ENCODE results near the gene TTC33.

The TTC33 gene

DNA sequence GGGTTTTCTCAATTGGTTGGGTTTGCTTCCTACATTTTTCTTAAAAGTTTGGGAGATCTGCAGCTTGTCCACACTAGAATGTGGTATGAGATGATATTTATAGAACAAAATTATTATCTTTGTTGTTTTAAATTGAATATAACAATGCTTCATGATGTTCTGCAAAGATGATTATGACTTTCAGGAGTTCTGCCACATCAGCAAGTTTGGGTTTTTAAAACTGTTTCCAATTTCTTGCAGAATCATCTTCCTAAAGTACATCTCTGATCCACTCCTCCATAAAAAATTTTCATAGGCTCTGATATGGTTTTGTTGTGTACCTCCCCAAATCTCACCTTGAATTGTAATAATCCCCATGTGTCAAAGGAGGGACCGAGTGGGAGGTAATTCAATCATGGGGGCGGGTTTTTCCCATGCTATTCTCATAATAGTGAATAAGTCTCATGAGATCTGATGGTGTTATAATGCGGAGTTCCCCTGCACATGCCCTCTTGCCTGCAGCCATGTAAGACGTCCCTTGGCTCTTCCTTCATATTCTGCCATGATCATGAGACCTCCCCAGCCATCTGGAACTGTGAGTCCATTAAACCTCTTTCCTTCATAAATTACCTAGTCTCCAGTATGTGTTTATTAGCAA, 195.2 kb downstream of the TTC33 start:
- peak; percentile 2 to 4 for DNase-seq

DNA sequence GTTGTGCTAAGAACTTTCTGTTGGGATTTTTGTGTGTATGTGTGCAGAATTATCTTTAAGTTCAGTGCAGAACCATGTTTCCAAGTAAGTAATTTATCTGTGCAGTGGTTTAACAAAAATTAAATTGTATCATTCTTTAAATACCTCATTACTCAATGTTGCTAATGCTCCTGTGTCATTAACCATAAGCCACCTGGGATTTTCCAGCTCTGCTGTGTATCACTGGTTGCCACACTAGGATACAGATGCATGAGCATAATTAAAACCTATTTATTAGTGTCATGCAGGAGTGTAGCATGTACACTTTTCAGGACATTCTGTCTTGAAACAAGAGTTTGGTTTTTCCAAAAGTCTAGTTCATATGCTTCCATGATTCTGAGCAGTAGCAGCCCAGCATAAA, 196.5 kb downstream of the TTC33 start:
- DNase-seq = no peak

DNA sequence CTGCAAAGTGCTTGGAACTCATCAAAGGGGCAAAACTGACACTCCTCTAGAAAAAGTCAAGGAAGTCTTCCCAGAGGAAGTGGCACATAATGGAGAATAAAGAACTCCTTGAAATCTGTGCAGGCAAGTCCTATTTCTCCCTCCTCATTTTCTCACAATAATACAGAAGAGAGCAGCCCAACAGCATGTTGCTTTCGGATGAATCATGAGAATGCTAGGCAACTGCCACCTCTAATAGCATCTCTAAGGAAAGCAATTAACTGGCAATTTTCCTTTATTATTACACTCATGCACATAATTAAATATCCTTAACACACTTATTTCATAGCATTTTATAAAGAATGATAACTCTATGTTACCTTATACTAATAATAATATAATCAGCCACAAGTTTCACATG, 198.3 kb downstream of the TTC33 start:
- DNase-seq = no peak

DNA sequence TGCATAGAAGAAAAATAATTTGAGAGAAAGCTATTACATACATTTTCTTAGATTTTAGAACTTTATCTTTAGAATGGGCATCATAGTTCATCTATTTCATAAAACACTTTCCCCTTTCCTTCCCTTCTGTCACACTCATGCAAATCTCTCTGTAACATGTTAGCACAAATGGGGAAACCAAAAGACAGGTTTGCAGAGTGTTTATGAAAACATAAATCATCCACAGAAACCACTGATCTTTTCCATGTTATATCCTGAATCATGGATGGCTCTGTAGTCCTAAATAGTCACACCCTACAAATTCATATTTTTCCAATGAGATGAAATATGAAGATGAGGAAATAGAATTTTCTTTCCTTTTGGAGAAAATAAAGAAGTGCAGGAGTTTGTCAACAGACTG, 198.9 kb downstream of the TTC33 start:
- no peak for DNase-seq

DNA sequence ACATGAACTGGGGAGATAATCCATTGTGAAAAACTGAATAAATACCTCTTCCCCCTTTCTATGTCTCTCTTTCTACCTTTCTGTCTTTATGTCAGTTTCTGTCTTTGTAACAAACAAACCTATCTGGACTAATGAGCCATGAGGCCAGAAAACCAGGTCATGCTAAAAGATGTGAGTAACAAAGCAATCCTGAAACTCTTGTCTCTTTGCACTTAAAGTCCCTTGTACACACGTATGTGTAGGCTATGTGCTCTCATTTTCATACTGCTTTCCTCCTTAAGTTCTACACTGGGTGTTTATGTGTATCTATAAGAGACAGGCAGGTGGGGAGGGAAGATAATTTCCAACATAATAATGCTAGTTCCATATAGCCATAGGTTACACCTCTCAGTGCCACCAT, 199.9 kb downstream of the TTC33 start:
- DNase-seq = no peak

DNA sequence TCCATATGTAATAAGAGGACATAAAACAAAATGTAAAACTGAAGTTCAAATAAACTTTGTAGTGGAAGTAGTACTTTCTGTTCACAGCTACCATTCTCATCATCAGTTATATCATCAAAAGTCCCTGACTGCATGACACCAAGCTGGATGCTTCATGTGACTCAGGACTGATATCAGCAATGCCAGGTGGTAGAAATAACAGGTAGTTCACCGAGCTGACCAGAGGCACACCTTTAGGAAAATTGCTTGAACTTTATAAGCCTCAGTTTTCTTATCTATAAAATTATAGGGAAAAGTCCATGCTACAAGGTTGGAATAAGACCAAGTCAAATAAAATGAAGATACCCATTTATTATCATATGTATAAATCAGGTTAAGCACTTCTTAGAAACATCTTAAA, 200.9 kb downstream of the TTC33 start:
- no peak for DNase-seq

DNA sequence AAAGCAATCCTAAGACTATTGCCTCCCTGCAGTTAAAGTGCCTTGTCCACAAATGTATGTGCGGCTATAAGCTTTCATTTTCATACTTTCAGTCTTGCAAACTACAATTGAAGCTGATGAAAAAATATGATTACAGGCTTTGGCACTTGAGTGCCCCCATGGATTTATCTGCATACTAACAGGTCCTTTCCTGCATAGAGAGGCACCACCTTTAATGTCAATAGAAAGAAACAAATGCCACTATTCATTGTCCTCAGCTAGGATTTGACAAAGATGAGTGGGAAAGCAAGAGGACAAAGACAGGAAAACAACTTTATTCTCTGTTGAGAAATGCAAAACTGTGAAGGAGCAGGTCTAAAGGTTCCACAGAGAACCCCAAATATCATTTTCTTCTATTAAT, 201.7 kb downstream of the TTC33 start:
- no peak for DNase-seq

DNA sequence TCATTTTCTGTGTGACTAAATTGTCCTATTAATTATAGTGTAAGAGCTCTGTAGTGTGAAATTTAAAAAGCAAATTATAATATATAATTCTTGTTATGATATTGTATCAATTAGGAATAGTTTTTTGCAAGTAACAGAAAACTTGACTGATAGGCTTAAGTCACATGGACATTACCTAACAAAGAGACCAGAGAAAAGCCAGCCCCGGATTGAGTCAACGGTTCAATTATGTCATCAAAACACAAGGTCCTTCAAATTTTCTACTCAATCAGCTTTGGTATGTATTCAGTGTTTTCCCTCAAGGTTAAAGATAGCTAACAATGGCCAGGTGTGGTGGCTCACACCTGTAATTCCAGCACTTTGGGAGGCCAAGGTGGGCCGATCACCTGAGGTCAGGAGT, 202.8 kb downstream of the TTC33 start:
- DNase-seq = no peak

DNA sequence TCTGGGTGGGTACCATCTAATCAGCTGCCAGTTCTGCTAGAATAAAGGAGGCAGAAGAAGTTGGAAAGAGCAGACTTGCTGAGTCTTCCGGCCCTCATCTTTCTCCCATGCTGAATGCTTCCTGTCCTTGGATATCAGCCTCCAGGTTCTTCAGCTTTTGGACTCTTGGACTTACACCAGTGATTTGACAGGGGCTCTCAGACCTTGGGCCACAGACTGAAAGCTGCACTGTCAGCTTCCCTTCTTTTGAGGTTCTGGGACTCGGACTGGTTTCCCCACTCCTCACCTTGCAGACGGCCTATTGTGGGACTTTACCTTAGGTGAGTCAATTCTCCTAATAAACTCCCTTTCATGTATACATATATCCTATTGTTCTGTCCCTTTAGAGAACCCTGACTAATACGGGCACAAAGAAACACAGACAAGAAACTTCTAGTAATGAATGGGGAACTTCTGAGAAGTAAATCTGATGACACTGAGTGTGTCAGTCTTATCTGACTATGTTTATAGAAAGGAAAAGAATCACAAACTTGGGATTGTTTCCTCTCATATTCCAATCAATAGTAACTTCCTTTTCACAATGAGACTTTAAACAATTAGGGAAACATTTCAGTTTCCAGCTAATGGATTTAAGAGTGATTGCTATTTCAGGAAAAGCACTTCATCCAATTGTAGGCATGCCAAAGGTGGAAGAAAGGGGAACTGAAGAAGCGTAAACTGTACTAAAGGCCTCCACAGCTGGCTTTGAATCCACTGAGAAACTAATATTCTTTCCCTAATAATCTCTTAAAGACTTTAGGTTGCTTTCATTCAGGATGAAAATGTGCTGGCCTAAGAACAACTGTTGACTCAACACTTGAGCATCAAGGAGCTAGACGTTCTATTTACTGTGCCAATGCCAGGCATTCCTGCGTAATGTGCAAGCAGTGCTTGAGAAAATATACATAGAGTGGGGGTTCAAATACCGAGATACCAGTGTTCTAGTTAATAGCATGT, 204.0 kb downstream of the TTC33 start:
- DNase-seq = no peak

DNA sequence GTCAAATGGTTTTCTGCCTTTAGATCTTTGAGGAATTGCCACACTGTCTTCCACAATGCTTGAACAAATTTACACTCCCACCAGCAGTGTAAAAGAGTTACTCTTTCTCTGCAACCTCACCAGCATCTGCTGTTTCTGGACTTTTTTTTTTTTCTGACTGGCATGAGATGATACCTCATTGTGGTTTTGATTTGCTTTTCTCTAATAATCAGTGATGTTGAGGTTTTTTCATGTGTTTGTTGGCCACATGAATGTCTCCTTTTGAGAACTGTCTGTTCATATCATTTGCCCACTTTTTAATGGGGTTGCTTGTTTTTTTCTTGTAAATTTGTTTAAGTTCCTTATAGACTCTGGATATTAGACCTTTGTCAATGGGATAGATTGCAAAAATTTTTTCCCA, 205.3 kb downstream of the TTC33 start:
- DNase-seq = no peak

DNA sequence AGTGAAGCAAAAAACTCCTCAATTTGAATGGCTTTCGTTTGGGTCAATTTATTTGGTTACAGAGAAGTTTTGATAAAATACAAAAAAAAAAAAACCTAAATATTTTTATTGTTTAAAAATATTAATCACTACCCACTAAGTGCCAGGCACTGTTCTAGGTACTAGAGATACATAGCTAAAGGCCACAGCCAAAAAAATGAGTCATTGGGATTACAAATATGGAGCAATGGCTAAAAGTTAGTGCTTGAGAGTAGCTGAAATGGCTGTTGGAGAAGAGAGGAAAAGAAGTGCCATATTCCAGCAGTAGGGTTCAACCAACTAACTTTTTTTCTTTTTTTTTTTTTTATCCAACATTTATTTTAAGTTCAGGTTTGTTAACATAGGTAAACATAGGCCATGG, 206.1 kb downstream of the TTC33 start:
- DNase-seq = no peak

DNA sequence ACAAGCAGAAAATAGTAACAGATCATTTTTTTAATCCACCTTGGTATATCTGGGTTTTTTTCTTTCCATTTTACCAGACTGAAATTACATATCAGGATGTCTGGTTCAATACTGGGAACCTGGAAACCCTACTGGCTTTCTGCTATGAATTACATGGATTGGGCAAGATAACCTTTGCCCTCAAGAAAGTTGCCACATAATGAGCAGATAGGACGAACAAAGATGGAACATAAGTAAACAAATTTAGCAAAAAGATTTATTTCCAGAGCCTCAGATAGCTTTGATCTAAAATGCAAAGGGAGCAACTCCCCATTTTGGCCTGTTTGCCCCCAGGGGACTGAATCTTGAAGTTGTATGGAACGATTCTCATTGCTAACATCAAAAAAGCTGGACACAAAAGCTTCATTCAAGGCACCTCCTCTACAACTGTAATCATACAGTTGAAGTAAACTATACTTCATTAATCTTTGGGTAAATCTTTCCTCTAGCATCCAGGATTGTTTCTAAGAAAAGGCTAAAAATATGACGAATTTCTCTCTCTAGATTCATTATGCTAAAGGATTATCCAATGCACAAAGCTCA, 207.7 kb downstream of the TTC33 start:
- DNase-seq = no peak

DNA sequence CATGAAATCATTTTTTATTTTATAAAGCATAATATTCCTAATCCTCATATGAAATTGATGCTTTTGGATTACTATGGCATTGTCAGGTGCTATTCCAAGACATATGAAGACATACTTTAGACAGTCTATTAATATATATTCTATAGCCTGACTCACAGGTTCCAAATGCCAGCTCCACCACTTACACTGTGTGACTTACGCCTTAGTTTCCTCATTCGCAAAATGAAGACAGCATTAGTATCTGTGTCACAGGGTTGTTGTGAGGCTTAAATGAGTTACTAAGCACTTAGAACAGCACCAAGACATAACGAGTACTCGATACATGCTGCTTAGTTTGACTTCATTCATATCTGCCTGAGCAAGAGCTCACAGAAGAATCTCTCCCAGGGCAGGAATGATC, 208.2 kb downstream of the TTC33 start:
- no peak for DNase-seq

DNA sequence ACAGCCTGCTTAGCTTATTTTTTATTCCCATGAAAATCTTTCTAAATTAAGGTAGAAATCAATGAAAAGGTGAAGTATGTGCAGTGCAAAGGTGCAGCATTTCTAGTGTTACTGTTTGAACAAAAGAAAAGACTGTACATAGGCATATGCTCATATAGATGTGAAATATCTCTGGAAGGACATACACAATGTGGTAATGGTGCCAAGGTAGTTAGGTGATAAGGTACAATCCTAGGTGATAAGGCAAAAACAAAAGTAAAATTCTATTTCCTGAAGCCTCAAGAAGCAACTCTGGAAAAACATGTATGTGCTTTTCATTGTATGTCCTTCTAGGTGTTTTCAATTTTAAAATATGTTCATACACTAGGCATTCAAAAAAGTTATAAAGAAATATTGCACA, 215.5 kb downstream of the TTC33 start:
- DNase-seq = no peak

DNA sequence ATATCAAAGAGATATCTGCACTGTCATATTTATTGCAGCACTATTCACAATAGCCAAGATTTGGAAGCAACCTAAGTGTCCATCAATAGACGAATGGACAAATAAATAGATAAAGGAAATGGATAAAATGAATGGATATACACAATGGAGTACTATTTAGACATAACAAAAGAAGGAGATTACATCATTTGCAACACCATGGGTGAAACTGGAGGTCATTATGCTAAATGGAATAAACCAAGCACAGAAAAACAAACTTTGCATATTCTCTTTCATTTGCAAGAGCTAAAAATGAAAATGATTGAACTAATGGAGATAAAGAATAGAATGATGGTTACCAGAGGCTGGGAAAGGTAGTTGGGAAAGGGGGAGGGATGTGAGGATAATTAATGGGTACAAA, 231.1 kb downstream of the TTC33 start:
- DNase-seq = no peak

DNA sequence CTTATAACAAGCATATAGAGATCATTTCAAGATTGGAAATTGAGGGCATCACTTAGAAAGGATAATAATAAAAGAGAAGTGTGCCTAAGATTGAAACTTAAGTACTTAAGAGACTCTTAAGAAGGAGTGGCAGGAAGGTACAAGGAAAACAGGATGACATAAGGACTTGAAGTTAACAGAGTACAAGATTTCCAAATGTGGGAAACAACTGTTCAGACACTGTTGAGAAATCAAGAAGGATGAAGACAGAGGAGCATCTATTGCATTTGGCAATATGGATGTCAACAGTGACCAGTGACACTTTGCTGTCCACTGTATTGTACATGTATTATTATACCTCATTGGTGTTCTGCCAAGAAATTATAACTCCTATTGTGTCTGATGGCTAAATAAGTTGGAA, 233.8 kb downstream of the TTC33 start:
- DNase-seq = no peak

DNA sequence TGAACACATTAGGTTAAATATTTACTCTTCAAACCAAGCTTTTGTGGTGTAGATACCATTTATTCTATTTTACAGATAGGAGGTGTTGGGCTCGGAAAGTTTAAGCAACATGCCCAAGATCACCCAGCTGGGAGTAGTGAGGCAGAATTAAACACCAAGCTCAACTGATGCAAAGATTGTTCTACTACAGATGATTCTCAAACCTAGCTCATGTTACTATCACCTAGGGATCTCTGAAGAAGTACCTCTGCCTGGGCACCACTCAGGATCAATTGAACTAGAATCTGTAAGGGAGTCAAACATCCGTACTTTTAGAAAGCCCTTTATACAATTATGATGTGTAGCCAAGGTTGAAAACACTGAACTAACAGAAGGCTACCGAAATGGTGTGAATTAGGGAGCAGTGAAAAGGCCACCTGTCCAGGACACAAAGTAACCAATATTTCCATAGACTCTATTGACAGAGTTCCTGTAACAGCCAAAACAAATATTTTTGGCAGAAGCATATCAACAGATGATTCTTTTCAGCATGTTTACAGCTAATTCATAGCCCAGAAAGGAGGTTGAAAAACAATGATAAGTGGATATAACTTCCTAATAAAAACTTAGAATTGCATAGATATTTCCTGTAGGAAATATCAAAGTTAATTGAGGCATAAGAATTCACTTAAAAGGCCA, 234.5 kb downstream of the TTC33 start:
- no peak for DNase-seq

DNA sequence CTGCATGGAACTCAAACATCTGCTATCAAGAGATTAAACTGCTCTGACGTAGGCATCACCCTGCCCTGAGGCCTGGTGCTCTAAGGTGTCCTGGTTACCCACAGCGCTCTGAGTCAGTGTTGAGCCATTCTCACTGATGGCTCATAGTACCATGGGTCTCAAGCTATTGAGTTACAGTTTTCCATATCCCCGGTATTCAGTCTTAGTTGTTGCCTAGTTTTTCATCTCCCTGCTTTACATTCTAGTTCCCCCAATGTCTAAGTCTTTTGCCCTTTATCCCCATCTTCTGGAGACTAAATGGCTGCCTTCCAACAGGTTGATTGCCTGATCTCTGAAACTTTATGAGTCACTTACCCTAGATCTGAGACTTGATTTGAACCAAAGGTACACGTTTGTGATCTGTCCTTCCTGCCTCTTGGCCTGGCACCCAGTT, 237.3 kb downstream of the TTC33 start:
- DNase-seq = no peak

DNA sequence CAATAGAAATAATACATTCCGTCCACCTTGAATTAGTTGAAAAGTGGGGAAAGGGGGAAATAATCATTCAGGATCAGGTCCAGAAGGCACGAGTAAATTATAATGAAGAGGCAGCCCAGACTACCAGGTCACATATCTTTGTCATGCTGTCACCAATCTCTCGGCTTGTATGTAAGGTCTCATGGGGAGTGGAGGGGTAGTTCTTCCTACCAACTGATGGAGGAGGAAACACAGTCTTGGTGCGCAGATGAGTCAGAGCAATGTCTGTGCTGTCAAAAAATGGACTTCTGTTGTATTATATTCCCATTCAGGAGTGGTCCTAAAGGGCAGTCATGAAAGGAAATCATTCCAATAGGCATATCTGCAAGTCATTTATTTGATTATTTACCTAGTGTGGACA, 240.3 kb downstream of the TTC33 start:
- no peak for DNase-seq

DNA sequence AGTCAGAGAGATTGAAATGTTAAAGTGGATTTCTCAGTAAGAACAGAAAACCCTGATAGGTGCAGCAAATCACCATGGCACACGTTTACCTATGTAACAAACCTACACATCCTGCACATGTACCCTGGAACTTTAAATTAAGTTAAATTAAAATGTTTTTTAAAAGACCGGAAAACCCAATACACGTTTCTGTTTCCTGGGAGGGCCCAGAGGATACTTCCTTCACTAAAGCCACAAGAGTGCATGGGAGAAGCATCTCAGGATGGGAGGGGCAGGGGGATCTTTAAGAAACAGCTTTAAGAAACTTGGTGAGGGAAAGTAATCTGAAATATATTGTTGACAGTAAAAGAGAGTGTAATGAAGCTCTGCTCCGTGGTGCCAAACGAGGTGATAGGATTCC, 240.8 kb downstream of the TTC33 start:
- no peak for DNase-seq

DNA sequence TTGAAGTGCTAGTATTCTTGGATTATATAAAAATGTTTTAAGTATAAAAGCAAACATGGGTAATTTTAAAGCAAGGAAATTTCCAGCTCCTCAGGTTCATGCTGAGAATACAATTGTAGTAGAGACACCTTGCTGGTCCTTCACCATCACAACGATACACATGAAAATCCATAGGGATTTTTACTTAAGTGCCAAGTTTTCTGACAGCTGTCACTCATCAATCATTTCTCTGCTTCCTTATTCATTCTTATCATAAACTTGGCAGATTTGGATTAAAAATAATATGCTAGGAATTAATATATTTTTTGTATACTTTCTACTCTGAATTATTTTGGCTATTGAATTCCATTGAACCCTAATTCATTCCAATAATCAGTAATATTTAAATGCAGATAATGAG, 244.0 kb downstream of the TTC33 start:
- no peak for DNase-seq

DNA sequence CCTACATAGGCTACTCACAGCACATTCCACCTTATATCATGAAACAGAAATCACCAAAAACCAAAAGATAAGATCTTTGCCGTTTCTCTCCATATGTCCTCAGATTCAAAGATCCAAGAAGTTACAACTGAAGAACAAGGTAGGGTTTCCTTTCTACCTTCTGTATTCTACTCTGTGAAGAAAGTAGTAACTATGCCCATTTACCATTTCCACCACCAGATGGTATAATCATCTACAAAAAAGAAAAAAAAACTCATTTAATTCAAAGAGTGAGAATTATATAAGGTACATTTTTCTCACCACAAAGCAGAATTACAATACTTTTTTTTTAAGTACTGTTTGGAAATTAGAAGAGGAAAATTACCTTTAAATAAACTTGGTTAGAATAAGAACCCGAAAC, 248.7 kb downstream of the TTC33 start:
- DNase-seq = no peak

DNA sequence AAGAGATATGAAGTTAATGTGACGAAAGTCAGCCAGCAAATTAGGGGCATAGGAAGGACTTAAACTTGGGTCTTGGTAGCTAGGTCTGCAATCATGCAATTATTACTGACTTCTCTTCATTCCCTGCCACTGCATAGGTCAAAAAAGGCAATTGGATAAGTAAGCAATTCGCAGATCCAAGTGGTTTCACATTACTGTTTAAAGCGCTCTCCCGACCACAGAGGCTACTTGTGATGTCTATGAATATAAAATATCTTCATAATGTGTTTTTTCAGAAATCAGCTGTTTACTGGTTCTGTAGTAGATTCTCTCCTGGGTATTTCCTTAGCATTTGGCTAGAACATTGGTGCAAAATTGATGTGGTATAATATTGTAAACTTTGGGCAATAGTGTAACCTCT, 250.7 kb downstream of the TTC33 start:
- no peak for DNase-seq
